Esophagus muscularis mucosa (tissue), 3 donors: ENCODE data around the gene DROSHA.

Experiments
- CTCF ChIP-seq, 3 experiments: fragments of 200-600 bp in 2 of 3; fragments of 450-650 bp in 1 of 3; sonication (generic) in 2 of 3; IDR thresholded peaks; one replicate each; pipeline ENCODE4 v1.5.1; 2017 to 2019; ENCODE audit warnings: antibody characterized with exemption in 3 of 3, mild to moderate bottlenecking in 2 of 3, moderate library complexity in 1 of 3
- POLR2A ChIP-seq: fragments of 450-650 bp; IDR thresholded peaks from one replicate; pipeline ENCODE4 v1.6.1; 2017; ENCODE audit warnings: antibody characterized with exemption, moderate library complexity, mild to moderate bottlenecking, low read depth
- POLR2AphosphoS5 ChIP-seq, 2 donors: sonication (generic); formaldehyde crosslinking; IDR thresholded peaks; one replicate each; pipeline ENCODE4 v1.6.1; 2017; ENCODE audit warnings: antibody characterized with exemption in 2 of 2

GRCh38 chr5:31559942-31560341 lies 28.0 kb upstream of the DROSHA start:
- TF ChIP-seq CTCF (IDR thresholded peaks at IDR 0.05) (no peak), POLR2A (no peak), POLR2AphosphoS5 (IDR thresholded peaks at IDR 0.05) (no peak)
